Prostate gland (tissue), 2 donors: ENCODE measurements around the gene GUCY2D.

Experiments used
- POLR2A ChIP-seq: fragments of 450-650 bp; IDR thresholded peaks from one replicate; pipeline ENCODE4 v1.6.1; 2016; ENCODE audit warnings: antibody characterized with exemption, mild to moderate bottlenecking
- POLR2AphosphoS5 ChIP-seq: sonication (generic); formaldehyde crosslinking; IDR thresholded peaks from one replicate; pipeline ENCODE4 v1.6.1; 2017; ENCODE audit warnings: antibody characterized with exemption
- TF ChIP-seq, protein P1 (sequence below), 4 experiments: fragments of 200-600 bp in 2 of 4; fragments of 450-650 bp in 2 of 4; sonication (generic) in 2 of 4; IDR thresholded peaks; 1 replicate in 3 of 4; 2 replicates in 1 of 4; pipeline ENCODE4 v1.5.1; 2016 to 2019; ENCODE audit warnings: antibody characterized with exemption in 4 of 4, mild to moderate bottlenecking in 2 of 4, moderate library complexity in 2 of 4

- TF ChIP-seq, protein P1, sequence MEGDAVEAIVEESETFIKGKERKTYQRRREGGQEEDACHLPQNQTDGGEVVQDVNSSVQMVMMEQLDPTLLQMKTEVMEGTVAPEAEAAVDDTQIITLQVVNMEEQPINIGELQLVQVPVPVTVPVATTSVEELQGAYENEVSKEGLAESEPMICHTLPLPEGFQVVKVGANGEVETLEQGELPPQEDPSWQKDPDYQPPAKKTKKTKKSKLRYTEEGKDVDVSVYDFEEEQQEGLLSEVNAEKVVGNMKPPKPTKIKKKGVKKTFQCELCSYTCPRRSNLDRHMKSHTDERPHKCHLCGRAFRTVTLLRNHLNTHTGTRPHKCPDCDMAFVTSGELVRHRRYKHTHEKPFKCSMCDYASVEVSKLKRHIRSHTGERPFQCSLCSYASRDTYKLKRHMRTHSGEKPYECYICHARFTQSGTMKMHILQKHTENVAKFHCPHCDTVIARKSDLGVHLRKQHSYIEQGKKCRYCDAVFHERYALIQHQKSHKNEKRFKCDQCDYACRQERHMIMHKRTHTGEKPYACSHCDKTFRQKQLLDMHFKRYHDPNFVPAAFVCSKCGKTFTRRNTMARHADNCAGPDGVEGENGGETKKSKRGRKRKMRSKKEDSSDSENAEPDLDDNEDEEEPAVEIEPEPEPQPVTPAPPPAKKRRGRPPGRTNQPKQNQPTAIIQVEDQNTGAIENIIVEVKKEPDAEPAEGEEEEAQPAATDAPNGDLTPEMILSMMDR (IDR thresholded peaks at IDR 0.05): no peak
- TF ChIP-seq POLR2AphosphoS5 (no peak), POLR2A (no peak)
These were observed 41.0 kb upstream of the GUCY2D start for GRCh38 chr17:7961421-7961820.
